GM21528 (cell line): Measurements from ENCODE around the gene GRAMD1A.
"Not testable (repeated sequence)": the region's sequence is repeated elsewhere in the genome, so short reads cannot be mapped to it uniquely, and the experiment has no call there.

Experiments used
- ATAC-seq: cut with Tn5 transposase; IDR thresholded peaks from one replicate; pipeline ENCODE4 v1.9.1; 2021; ENCODE audit warnings: mild to moderate bottlenecking, moderate library complexity; ENCODE audit not compliant: unreplicated experiment, low FRiP score

Gene GRAMD1A

DNA sequence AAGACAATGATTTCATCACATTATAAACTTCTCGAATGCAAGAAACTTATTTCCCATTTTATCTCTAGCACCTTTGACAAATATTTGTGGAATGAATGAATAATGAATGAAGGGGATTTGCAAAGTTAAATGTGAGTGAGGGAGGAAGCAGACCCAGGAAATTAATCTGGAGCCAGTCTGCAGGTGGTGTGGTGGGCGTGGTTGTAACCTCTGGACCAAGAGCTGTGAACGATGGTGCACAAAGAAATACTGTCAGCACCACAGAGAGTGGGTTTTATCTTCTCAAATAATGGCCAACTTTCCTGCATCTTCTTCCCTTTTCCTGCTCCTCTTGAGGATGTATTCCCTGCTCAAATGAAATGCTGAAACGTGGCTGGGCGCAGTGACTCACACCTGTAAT is 25.1 kb upstream of the GRAMD1A start:
- ATAC-seq, result no peak

DNA sequence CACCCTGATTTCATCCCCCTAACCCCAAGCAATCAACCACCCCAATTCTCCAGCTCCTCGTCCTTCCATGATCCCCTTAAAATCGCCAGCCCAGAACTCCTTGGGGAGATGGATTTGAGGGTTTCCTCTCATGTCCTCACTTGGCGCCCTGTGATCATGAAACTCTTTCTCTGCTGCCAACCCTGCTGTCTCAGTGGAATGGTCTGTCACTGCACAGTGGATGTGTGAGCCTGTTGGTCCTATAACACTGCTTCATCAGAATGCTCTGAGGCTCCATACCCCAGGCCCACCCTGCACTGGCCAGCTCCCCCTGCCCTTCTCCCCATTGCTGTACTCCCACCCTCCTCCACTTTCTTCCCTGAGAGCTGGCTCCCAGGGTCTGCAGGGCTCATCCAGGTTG is 23.5 kb upstream of the GRAMD1A start:
- ATAC-seq, result no peak

DNA sequence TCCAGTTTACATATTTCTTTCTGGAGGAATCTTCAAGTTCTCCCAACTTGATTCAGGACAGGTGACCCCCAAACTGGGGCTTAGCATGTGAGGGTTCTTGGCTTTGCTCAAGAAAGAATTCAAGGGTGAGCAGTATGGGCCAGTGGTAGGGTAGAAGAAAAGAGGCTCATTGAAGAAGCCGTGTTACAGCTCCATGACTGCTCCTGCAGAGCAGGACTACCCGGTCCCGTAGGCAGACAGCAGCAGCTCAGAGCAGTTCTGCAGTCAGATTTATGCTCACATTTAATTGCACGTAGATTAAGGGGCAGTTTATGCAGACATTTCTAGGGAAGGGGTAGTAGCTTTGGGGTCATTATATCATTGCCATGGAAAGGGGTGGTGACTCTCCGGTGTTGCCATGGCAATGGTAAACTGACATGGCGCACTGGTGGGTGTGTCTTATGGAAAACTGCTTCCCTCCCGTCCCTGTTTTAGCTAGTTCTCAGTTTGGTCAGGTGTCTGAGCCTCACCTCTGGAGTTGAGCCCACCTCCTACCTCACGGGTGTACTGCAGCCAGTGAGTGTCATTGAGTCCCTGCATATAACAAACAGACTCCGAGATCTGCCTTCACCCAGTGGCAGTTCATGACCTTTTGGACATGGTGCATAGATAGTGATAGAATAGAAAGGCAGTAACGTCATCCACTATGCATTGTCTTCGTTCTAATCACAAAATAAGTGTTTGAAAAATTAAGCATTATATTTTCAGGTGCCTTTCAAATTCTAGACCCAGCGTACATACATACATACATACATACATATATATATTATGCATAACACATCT is 20.1 kb upstream of the GRAMD1A start:
- no peak for ATAC-seq

DNA sequence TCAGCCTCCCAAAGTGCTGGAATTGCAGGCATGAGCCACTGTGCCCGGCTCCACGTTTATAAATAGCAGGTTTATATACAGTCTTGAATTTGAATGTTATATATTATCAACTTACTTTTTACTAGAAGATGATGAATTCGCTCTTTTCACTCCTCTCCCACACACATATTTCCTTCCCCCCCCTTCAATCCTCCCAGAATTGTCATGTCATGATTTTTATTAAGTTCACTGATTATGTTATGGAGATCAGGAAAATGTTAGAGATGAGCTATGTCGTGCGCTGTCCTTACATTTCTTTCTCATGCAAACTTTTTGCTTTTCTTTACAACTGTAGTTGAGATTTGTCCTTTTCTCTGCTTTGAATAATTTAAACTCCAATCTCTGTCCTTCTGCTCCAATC is 17.8 kb upstream of the GRAMD1A start:
- no peak for ATAC-seq

DNA sequence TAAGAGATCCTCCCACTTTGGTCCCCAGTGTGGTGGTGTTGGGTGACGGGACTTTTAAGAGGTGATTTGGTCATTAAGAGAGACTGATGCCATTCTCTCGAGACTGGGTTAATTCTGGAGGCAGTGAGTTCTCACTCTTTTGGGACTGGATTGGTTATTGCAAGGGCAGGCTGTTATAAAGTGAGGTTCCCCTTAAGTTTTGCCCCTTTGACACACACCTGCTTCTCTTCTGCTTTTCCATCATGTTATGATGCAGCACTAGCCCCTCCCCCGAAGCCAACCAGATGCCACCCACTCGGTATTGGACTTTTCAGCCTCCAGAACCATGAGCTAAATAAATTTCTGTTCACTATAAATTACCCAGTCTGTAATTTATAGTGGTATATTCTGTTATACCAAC is 16.3 kb upstream of the GRAMD1A start:
- no peak for ATAC-seq

DNA sequence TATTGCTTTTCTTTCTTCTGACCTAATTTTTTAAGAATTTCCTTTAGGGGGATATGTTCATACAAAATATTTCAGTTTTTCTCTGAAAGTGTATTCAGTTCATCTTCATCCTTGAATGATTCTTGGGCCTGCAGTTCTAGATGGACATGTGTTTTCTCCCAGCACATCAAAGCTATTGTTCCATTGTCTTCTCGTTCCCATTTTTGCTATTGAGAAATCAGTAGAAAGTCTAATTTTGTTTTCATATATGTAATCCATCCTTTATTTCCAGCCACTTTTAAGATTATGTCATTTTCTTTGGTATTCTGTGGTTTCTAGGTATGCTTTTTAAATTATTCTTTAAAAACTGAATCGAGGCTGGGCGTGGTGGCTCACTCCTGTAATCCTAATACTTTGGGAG is 15.8 kb upstream of the GRAMD1A start:
- no peak for ATAC-seq

DNA sequence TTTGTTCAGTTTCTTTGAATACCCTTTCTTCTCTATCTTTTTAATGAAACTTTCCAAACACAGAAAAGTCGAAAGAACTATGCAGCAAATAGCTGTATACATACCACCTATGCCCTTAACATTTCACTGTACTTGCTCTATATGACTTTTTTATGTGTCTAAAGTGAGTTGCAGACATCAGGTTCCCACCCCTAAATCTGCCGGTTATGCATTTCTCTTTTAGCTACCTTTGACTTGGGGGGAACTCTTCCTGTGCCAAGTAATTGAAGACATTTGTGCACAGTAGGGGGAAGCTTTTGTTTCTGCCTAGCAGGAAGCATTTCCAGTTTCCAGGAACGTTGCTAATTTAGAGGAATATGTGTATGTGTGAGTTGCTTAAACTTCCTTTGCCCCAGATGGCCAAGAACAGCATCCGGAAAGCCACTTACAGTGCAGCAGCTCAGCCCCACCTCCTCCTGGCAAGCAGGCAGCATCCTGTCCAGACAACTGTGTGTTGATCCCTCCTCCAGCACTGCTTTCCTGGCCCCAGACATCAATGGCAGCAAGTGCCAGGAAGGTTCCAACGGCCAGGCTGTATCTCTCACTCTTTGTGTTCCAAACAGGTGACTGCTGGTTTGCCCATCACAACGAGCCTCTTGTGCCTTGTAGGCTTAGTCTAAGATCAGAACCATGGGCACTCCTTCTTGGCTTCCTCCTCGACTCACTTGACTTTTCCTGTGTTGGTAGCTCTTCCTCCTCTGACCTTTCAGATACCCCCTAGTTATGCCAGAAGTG is 14.7 kb upstream of the GRAMD1A start:
- ATAC-seq, result no peak

DNA sequence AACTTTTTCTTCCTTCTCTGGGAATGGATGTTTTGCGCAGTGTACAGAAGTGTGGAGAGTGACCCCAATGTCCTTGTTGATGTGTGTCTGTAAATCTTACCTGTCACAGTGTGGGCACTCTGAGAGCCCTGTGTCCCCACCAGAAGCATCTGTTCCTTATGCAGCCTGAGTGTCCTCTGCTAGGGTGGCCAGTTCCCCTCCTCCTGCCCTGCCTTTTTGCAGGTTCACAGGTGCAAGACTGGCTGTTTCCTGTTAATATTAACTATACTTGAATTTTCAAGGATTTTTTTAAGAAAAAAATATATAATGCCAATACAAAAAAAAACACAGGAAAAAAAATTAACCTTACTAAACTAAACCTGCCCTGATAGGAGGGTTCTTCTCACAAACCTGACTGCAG is 12.0 kb upstream of the GRAMD1A start:
- no peak for ATAC-seq

DNA sequence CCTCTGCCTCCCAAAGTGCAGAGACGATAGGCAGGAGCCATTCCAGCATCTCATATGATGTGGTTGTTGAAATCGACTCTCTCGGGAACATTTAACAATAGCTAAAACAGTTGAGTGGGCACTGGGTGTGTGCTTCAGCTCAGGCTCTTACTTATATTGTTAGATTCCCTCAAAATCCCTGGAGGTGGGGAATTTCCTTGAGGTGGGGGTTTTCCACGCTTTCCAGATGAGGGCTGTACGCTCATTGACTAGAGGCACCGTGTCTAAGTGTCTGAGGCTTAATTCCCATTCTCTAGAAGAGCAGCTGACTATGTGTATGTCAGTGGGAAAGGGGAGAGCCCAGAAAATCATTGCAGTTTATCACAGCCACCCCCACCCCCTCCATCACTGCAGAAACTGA is 10.8 kb upstream of the GRAMD1A start:
- ATAC-seq, result no peak

DNA sequence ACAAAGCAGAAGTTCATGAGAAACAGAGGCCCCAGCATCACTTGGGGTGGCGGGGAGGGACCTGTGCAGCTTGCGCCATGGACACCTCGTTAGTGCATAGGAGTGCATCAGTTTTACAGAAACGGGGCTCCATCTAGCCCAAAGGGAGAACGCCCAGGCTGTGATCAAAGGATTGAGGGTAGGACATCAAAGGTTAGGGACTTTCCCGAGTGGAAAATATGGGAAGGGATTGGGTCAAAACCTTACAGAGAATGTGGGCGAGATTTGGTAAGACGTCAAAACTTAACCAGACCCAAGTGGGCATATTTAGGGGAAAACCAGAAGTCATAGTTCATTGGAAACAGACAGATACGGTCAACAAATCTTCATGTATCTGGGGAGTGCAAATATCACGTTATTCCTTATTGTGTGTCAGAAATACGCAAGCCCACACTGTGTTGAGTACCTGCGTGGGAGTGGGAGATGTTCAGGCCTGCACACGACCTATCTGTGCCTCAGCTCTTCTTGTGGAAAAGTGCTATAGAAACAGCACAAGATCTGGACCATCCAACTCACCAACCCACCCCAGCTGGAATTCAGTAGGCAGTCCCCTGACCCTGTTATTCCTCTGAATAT is 9.4 kb upstream of the GRAMD1A start:
- no peak for ATAC-seq

DNA sequence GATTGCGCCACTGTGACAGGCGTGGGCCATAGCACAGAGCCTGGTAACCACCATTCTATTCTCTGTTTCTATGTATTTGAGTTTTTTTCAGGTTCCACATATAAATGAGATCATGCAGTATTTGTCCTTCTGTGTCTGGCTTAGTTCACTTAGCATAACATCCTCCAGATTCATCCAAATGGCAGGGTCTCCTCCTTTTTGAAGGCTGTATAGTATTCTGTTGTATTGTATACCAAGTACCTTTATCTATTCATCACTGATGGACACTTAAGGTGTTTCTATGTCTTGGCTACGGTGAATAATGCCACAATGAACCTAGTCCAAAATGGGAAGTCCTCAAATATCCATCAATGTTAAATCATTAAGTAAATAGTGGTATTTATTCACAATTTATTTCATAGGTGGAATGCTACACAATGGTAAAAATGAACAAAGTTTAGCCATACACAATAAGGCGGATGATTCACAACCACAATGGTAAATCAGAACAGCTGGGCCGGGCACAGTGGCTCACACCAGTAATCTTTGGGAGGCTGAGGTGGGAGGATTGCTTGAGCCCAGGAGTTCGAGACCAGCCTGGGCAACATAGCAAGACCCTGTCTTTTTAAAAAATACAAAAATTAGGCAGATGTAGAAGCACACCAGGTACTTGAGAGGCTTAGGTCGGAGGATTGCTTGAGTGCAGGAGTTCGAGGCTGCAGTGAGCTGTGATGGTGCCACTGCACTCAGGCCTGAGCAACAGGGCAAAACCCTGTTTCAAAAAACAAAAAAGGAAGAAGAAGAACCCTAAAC is 8.4 kb upstream of the GRAMD1A start:
- no peak for ATAC-seq

DNA sequence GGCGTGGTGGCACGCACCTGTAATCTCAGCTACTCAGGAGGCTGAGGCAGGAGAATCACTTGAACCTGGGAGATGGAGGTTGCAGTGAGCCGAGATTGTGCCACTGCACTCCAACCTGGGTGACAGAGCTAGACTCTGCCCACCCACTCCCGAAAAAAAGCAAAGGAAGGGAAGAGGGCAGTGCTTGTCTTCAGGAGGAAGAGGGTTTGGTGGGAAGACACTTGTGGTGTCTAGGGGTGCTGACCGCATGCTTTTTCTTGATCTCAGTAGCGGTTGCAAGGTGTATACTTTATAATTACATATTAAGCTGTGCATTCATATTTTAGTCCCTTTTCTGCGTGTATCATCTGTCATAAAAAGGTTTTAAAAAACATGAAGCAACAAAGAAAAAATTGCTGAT is 7.5 kb upstream of the GRAMD1A start:
- not testable (repeated sequence) for ATAC-seq

DNA sequence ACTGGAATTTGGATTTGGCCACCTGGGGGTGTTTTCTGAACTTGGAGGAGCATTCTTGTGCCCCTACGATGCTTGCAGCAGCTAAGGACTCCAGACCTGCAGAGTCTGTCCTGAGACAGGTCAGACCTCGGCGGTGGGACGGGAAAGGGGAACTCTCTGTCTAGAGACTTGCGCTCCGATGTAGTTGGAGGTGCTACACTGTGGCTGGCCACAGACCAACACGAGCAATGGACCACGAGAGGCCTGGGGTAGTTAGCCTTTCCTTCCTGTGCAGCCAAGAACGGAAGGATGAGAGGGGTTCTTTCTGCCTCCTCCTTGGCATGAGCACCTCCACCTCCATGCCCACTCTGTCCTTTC is 5.9 kb upstream of the GRAMD1A start:
- no peak for ATAC-seq

DNA sequence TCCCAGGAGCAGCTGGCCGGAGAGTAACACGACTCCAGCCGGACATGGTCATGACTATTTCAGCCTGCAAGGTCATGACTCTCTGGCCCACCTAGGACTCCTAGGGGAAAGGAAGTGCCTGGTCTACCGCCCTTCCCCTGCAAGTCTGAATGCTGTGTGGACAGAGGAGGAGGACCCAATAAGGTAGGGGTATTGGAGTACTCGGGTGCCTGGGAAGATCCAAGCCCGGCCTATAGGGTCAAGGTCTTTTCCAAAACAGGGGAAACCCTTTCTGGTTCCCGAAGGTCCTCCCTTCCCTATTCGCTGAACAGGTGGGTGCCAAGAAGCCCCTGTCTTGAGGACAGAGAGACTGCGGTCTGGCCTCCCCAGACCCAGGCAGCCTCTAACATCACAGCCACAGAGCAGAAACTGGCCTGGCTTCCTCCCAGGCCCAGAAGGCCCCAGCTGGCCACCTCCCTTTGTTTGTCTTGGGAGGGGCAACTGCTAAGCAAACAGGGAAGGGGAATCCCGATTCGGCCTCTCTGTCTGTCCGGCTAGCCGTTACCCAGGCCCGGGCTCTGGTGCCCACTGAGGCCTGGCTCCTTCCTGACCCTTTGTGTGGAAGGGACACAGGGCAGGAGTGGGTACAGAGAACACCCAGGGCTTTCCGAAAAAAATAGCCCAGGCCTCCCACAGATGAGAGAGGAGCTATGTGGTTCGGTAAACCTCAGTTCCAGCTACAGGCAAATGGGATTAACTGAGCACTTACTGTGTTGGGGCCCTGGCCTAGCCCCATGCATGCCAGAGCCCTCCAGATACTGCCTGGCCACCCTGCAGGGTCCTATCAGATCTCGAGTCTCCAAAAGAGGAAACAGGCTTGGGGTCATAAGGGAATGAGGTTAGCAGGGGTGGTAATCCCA is 5.2 kb upstream of the GRAMD1A start:
- no peak for ATAC-seq

DNA sequence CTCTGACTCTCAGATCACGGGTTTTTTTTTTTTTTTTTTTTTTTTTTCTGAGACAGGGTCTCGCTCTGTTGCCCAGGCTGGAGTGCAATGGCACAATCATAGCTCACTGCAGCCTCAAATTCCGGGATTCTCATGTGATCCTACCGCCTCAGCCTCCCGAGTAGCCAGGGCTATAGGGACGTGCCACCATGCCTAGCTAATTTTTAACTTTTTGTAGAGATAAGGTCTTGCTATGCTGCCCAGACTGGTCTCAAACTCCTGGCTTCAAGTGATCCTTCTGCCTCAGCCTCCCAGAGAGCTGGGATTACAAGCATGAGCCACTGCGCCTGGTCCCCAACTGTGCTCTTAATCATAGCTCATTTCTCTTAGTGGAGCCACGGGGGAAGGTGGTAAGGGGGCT is 4.6 kb upstream of the GRAMD1A start:
- no peak for ATAC-seq

DNA sequence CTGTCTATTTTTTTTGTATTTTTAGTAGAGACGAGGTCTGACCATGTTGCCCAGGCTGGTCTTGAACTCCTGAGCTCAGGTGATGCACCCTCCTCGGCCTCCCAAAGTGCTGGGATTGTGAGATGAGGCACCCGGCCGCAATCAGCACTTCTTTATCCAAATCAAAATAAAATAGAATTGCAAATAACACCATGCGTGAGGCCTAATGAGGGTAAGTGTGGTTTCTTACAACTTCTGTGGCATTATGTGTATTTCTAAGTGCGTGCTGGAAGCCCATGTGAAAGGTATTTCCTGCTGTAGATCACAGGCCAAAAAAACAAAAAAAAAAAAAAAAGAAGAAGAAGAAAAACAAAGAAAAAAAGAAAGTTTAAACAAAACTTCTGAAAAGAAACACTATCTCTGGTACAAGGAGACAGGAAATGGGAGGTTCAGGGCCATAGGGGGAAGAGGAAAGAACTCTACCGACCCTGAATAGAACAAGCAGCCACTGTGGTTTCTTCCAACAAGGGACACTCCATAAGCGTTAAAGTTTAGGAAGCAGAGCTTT is 3.0 kb upstream of the GRAMD1A start:
- no peak for ATAC-seq

DNA sequence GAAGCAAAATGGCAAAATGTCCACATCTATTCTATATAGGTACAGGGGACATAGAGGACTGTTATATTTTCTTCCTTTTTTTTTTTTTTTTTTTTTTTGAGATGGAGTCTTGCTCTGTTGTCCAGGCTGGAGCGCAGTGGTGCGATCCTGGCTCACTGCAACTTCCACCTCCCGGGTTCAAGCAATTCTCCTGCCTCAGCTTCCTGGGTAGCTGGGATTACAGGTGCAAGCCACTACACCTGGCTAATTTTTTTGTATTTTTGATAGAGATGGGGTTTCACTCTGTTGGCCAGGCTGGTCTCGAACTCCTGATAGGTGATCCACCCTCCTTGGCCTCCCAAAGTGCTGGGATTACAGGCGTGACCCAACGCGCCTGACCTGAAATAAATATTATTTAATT is 1.9 kb upstream of the GRAMD1A start:
- ATAC-seq, result not testable (repeated sequence)

DNA sequence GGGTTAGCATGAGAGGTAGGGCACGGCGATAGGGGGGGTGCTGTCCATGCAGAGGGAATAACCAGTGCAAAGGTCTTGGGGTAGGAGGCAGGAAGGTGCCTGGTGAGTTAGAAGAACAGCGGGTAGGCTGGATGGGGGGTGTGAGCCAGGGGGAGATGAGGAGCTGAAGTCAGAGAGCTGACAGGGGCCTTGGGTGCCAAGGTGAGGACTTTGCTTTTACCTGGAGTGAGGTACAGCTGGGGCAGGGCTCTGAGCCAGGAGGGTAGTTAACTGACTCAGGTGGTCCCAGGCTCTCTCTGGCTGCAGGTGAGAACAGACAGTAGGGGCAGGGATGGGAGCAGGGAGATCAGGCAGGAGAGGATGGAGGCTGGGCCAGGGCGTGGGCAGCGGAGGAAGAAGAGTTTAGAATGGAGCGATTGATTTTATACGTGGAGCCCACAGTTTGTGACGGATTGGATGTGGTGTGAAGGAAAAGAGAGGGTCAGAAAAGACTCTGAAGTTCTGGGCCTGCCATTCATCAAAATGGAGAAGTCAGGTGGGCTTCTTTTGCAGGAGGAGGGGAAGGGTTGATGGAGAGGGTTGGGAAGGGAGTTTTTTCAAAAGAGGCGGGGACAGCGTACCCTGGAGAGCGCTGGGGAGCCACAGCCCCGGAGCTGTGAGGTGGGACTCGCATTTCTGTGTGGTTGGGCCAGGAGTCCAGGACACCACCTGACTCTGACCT is 1.2 kb upstream of the GRAMD1A start:
- ATAC-seq, result no peak

DNA sequence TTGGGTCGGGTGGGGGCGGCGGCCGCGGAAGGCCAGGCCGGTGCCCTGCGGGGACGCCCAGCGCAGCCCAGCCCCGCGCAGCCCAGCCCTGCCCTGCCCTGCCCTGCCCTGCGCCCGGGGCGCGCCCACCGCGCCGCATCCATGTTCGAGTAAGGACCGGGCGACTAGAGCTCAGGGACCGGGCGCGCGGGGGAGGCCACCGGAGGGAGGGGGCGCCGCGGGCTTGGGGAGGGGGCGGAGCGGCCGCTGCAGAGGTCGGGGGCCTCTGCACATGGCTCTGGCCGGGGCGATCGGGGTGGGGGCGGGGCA is 169 bp downstream of the GRAMD1A start:
- no peak for ATAC-seq
